ENCODE data around the gene ADGRG6.

DNA sequence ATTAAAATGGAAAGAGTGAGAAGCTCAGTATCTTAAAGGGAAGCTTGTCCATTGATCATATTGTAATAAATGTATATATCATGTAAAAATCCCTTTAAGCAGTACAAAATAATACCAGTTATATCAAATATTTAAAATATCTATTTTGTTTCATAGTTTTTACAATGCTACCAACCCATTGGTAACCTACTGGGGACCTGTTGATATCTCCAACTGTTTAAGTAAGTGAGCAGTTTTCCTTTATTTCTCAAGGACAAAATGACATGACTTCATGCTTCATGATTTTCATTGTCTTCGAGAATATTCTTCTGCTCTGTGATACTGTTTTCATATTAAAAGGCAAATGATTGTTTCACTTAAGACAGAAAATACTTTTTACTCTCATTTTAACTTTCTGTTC is 100.0 kb downstream of the ADGRG6 start:
- TF ChIP-seq EZH2 (IDR thresholded peaks at IDR 0.05; ENCODE audit: insufficient read depth, poor library complexity, severe bottlenecking), result no peak
- TF ChIP-seq EZH2phosphoT487 (IDR thresholded peaks at IDR 0.05; ENCODE audit: insufficient read depth, low read depth), result no peak
